KMS-11 (cell line): ENCODE results near the gene MAPK8IP2.

Source experiments
- H2AFZ ChIP-seq: fragments of 200-600 bp; sonication (generic); 2 replicates; pipeline ENCODE4 v1.6.1; 2016; ENCODE audit warnings: antibody characterized with exemption, mixed run types, low read depth
- H3K27ac ChIP-seq: fragments of 200-600 bp; sonication (generic); 2 replicates; pipeline ENCODE4 v1.6.1; 2016; ENCODE audit warnings: mild to moderate bottlenecking, mixed run types
- H3K27me3 ChIP-seq: fragments of 200-600 bp; sonication (generic); 2 replicates; pipeline ENCODE4 v1.6.1; 2017; ENCODE audit warnings: mild to moderate bottlenecking, low read depth, mixed run types, moderate library complexity; ENCODE audit not compliant: insufficient read depth
- H3K36me3 ChIP-seq: fragments of 200-600 bp; sonication (generic); 2 replicates; pipeline ENCODE4 v1.6.1; 2017; ENCODE audit warnings: mild to moderate bottlenecking, mixed run types; ENCODE audit not compliant: insufficient read depth
- H3K4me1 ChIP-seq: fragments of 200-600 bp; sonication (generic); 2 replicates; pipeline ENCODE4 v1.6.1; 2016; ENCODE audit warnings: mild to moderate bottlenecking, low read depth, mixed run types; ENCODE audit not compliant: poor library complexity, severe bottlenecking
- H3K4me2 ChIP-seq: fragments of 200-600 bp; sonication (generic); 2 replicates; pipeline ENCODE4 v1.7.0; 2016; ENCODE audit warnings: mild to moderate bottlenecking, mixed run types
- H3K4me3 ChIP-seq: fragments of 200-600 bp; sonication (generic); IDR thresholded peaks from 2 replicates; pipeline ENCODE4 v1.6.1; 2017; ENCODE audit warnings: low read depth, low read length, mixed read lengths; ENCODE audit not compliant: insufficient read depth
- H3K79me2 ChIP-seq: fragments of 200-600 bp; sonication (generic); 2 replicates; pipeline ENCODE4 v1.6.1; 2016; ENCODE audit warnings: low read depth, mixed run types; ENCODE audit not compliant: insufficient read depth
- H3K9ac ChIP-seq: fragments of 200-600 bp; sonication (generic); 2 replicates; pipeline ENCODE4 v1.6.1; 2016; ENCODE audit warnings: mild to moderate bottlenecking, mixed run types
- H4K20me1 ChIP-seq: fragments of 200-600 bp; sonication (generic); 2 replicates; pipeline ENCODE4 v1.6.1; 2016; ENCODE audit warnings: mild to moderate bottlenecking, mixed run types; ENCODE audit not compliant: insufficient read depth
- TF ChIP-seq, protein P1 (sequence below): fragments of 200-600 bp; sonication (generic); conservative IDR thresholded peaks from 2 replicates; pipeline ENCODE4 v1.6.1; 2017; ENCODE audit warnings: low read depth, mild to moderate bottlenecking, antibody characterized with exemption, low read length, moderate library complexity, mixed read lengths

MAPK8IP2 gene

DNA sequence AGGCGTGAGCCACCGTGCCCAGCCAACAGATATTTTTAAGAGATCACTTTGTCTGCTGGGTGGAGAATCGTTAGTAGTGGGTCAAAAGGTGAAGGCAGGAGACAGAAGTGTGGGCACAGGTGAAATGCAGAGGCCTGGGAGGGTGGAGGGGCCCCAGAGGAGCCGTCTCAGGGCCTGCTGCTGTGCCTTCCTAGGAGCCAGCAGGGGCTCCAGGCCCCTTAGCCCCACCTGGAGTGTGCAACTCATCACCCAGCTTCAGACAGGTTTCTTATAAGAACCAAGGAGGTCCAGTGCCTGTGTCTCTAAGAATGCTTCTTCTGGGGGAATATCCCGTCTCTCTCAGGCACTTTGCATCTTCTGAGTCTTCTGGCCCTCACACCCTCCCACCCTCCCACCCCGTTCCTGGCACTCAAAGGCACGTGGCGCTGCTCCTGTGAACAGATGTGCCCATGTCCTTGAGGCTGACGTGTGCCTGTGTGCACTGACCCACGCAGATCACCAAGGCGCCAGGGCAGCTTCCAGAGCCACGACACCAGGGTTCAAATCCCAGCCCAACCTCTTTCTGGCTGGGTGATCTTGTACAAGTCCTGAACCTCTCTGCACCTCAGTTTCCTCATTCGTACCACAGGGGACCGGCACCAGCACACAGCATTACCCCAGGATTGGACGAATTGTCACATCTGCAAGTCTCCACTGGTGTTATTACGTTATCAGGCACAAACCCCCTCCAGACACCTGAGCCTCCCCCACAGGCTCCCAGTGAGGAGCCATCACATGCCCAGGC is 23.9 kb downstream of the MAPK8IP2 start:
- TF ChIP-seq, protein P1, sequence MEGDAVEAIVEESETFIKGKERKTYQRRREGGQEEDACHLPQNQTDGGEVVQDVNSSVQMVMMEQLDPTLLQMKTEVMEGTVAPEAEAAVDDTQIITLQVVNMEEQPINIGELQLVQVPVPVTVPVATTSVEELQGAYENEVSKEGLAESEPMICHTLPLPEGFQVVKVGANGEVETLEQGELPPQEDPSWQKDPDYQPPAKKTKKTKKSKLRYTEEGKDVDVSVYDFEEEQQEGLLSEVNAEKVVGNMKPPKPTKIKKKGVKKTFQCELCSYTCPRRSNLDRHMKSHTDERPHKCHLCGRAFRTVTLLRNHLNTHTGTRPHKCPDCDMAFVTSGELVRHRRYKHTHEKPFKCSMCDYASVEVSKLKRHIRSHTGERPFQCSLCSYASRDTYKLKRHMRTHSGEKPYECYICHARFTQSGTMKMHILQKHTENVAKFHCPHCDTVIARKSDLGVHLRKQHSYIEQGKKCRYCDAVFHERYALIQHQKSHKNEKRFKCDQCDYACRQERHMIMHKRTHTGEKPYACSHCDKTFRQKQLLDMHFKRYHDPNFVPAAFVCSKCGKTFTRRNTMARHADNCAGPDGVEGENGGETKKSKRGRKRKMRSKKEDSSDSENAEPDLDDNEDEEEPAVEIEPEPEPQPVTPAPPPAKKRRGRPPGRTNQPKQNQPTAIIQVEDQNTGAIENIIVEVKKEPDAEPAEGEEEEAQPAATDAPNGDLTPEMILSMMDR: no peak
- Histone ChIP-seq H3K4me2 (no peak overlapping the region), H3K4me1 (peaks cover 12% of the 10 kb centered on the region)

DNA sequence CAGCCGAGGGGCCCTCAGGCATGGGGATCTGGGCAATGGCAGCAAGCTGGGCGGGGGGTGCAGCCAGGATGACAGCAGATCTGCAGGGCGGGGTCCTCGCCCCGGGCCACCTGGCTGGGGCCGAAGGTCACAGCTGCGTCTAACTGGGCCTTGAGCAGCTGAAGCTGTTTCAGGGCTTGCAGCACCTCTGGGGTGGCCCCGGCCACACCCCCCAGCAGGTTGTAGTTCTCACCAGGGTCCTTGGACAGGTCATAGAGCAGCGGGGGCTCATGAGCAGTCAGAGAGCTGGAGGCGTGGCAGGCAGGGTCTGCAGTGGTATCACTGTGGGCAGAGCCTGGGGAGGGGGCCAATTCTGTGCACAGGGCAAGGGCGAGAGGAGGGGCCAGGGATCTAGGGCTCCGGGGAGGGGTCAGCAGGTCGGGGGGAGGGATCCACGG is 24.6 kb downstream of the MAPK8IP2 start:
- no peak overlapping the region for H3K9ac ChIP-seq
- H3K4me1 ChIP-seq: peaks cover 6% of the 10 kb centered on the region
- no peak overlapping the region for H3K4me3 ChIP-seq
- TF ChIP-seq, protein P1: no peak
- no peaks in the 10 kb centered on the region for H3K36me3 ChIP-seq
- H4K20me1 ChIP-seq: no peaks in the 10 kb centered on the region
- H2AFZ ChIP-seq: no peak overlapping the region
- no peaks in the 10 kb centered on the region for H3K27me3 ChIP-seq
- H3K27ac ChIP-seq: no peak overlapping the region
- no peak overlapping the region for H3K4me2 ChIP-seq
- no peaks in the 10 kb centered on the region for H3K79me2 ChIP-seq

More for the DNA sequence above, 23.9 kb downstream of the MAPK8IP2 start:
- H4K20me1 ChIP-seq: no peaks in the 10 kb centered on the region
- H2AFZ ChIP-seq: no peak overlapping the region
- H3K4me3 ChIP-seq: no peak overlapping the region
- no peaks in the 10 kb centered on the region for H3K27me3 ChIP-seq
- no peaks in the 10 kb centered on the region for H3K36me3 ChIP-seq
- no peak overlapping the region for H3K27ac ChIP-seq
- no peak overlapping the region for H3K9ac ChIP-seq
- no peaks in the 10 kb centered on the region for H3K79me2 ChIP-seq

DNA sequence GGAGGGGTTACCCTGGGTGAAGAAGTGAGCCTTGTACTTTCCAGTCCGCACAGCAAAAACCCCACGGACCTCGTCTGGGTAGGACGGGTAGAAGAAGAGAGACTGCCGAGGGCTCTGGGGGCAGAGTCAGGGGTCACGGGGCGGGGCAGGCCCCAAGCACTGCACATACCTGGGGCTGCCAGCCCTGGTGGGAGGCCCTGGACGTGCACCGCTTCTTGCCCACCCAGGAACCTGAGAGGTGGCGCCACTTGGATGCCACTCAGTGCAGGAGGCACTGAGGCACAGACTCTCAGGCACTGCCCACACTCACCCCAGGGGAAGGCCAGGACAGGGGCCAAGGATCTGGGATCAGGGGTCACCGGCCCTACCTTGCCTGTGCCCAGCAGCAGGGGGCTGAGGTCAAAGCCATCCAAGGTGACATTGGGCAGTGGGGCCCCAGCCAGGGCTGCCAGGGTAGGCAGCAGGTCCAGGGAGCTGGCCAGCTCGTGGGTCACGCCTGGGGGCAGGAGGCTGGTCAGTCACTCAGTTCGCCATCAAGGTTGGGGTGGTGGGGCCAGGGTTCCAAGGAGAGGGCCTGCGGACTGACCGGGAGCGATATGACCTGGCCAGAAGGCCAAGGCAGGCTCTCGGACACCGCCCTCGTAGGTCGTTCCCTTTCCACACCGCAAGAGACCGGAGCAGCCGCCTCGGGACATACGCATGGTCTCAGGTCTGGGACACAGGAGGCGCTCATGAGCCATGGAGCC is 25.1 kb downstream of the MAPK8IP2 start:
- Histone ChIP-seq H2AFZ (no peak overlapping the region), H3K27me3 (no peaks in the 10 kb centered on the region), H3K9ac (no peak overlapping the region), H3K36me3 (no peaks in the 10 kb centered on the region), H3K4me1 (peaks cover 6% of the 10 kb centered on the region), H3K4me3 (no peak overlapping the region), H3K27ac (no peak overlapping the region), H3K79me2 (no peaks in the 10 kb centered on the region), H3K4me2 (no peak overlapping the region), H4K20me1 (no peaks in the 10 kb centered on the region)
- TF ChIP-seq, protein P1: no peak

DNA sequence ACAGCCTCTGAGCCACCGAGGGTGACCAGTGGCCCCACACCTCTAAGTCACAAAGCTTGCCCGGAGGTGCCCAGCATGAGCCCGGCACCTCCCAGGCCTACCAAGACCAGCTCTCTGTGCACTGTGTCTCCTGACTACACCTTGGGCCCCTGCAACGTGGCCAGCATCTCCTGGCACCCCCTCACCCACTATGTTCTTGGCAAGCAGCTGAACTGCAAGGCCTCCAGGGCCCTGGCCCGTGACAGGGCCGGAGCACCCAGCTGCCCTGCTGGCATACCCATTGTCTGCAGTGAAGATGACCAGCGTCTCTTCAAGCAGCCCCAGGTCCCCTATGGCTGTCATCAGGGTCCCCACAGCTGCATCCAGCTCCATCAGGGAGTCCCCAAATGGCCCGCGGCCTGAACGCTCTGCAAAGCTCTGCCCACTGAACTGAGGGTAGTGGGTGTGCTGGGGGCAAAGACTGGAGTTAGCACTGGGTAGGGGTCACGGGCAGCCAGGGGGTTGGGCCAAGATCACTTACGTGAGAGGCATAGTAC is 25.8 kb downstream of the MAPK8IP2 start:
- H3K27me3 ChIP-seq: no peaks in the 10 kb centered on the region
- no peak overlapping the region for H3K9ac ChIP-seq
- H3K27ac ChIP-seq: no peak overlapping the region
- H3K4me2 ChIP-seq: no peak overlapping the region
- TF ChIP-seq, protein P1: no peak
- no peak overlapping the region for H2AFZ ChIP-seq
- no peaks in the 10 kb centered on the region for H3K36me3 ChIP-seq
- no peaks in the 10 kb centered on the region for H4K20me1 ChIP-seq
- no peak overlapping the region for H3K4me3 ChIP-seq
- H3K4me1 ChIP-seq: peaks cover 6% of the 10 kb centered on the region
- no peaks in the 10 kb centered on the region for H3K79me2 ChIP-seq
